HepG2 (cell line): Measurements from ENCODE around the gene TST. TPM values are rescaled to one million over a fixed set of nuclear protein-coding genes. Genes with fewer than 3 reads are reported as not detected.

Experiments
- ATF1 ChIP-seq: IDR thresholded peaks from 2 replicates; pipeline ENCODE4 v1.6.1; 2016; ENCODE audit warnings: mild to moderate bottlenecking, control low read depth
- BRCA1 ChIP-seq: sonication (generic); formaldehyde crosslinking; IDR thresholded peaks from 2 replicates; pipeline ENCODE4 v1.4.0; 2020; ENCODE audit warnings: missing genetic modification reagents
- CHCHD3 ChIP-seq: sonication (generic); formaldehyde crosslinking; IDR thresholded peaks from 2 replicates; pipeline ENCODE4 v1.8.0; 2022; ENCODE audit warnings: mild to moderate bottlenecking, missing genetic modification reagents, moderate library complexity
- FIP1L1 ChIP-seq: fragments of 200-400 bp; formaldehyde crosslinking; IDR thresholded peaks from 2 replicates; pipeline ENCODE4 v1.6.1; 2018; ENCODE audit warnings: low read depth, mild to moderate bottlenecking, low read length, moderate library complexity, borderline replicate concordance; ENCODE audit not compliant: insufficient read depth
- HOXA3 ChIP-seq: sonication (generic); formaldehyde crosslinking; IDR thresholded peaks from 2 replicates; pipeline ENCODE4 v1.5.0; 2020; ENCODE audit warnings: missing genetic modification reagents
- KLF15 ChIP-seq: sonication (generic); formaldehyde crosslinking; IDR thresholded peaks from 2 replicates; pipeline ENCODE4 v1.8.1; 2023; ENCODE audit warnings: borderline replicate concordance, mild to moderate bottlenecking, inconsistent platforms, missing genetic modification reagents, mixed read lengths
- PPARG ChIP-seq: conservative IDR thresholded peaks from 2 replicates; pipeline ENCODE4 v1.6.1; 2016; ENCODE audit warnings: missing biosample characterization, missing genetic modification reagents
- SETDB1 ChIP-seq: sonication (generic); formaldehyde crosslinking; IDR thresholded peaks from 2 replicates; pipeline ENCODE4 v1.5.1; 2020; ENCODE audit warnings: missing genetic modification reagents, mild to moderate bottlenecking, borderline replicate concordance
- SOX5 ChIP-seq: IDR thresholded peaks from 2 replicates; pipeline ENCODE4 v1.6.1; 2016; ENCODE audit warnings: borderline replicate concordance
- SP1 ChIP-seq, 2 experiments: fragments of 450-650 bp in 1 of 2; sonication (generic) in 1 of 2; formaldehyde crosslinking in 1 of 2; IDR thresholded peaks; 2 replicates each; pipeline versions ENCODE4 v1.4.0 to v1.6.1; 2016 to 2020; ENCODE audit warnings: missing genetic modification reagents in 1 of 2
- ZC3H13 ChIP-seq: sonication (generic); formaldehyde crosslinking; IDR thresholded peaks from 2 replicates; pipeline ENCODE4 v1.8.1; 2023; ENCODE audit warnings: mild to moderate bottlenecking, missing genetic modification reagents, moderate library complexity
- ZNF17 ChIP-seq: sonication (generic); formaldehyde crosslinking; IDR thresholded peaks from 2 replicates; pipeline ENCODE4 v1.5.0; 2020; ENCODE audit warnings: mild to moderate bottlenecking, missing genetic modification reagents
- ZNF432 ChIP-seq: sonication (generic); formaldehyde crosslinking; IDR thresholded peaks from 2 replicates; pipeline ENCODE4 v1.5.0; 2020; ENCODE audit warnings: missing genetic modification reagents, mild to moderate bottlenecking, borderline replicate concordance
- ZNF629 ChIP-seq: sonication (generic); formaldehyde crosslinking; conservative IDR thresholded peaks from 2 replicates; pipeline ENCODE4 v1.5.0; 2020; ENCODE audit warnings: missing genetic modification reagents
- ZNF816 ChIP-seq: sonication (generic); formaldehyde crosslinking; IDR thresholded peaks from 2 replicates; pipeline ENCODE4 v1.8.0; 2022; ENCODE audit warnings: missing genetic modification reagents, mild to moderate bottlenecking, borderline replicate concordance
- ZNF883 ChIP-seq: sonication (generic); formaldehyde crosslinking; IDR thresholded peaks from 2 replicates; pipeline ENCODE4 v1.5.1; 2020; ENCODE audit warnings: mild to moderate bottlenecking, missing genetic modification reagents; ENCODE audit errors: not compliant biosample characterization
- polyA plus RNA-seq, 8 experiments: library from polyadenylated mRNA; depleted of rRNA in 3 of 8; stranded (reverse) in 7 of 8; unstranded in 1 of 8; fragments of >200 nt; fragmentation: Illumina TruSeq in 4 of 8; extraction: Trizol in 4 of 8; gene quantifications; 2 replicates each; pipeline versions ENCODE4 v1.2.1 to v1.2.3, GENCODE V29; 2011 to 2016; ENCODE audit warnings: low read depth in 4 of 8, missing spikeins in 1 of 8, mixed read lengths in 1 of 8; ENCODE audit not compliant: insufficient read depth in 1 of 8
- total RNA-seq, 5 experiments: library from RNA; depleted of rRNA; stranded (reverse); fragments of >200 nt; fragmentation: Illumina TruSeq; extraction: Trizol; gene quantifications; 2 replicates each; pipeline ENCODE4 v1.2.3, GENCODE V29; 2016; ENCODE audit warnings: low read depth in 1 of 5
- TF ChIP-seq, protein P1 (sequence below): sonication (generic); formaldehyde crosslinking; IDR thresholded peaks from 2 replicates; pipeline ENCODE4 v1.4.0; 2020; ENCODE audit warnings: missing genetic modification reagents, borderline replicate concordance
- TF ChIP-seq, protein P2 (sequence below): IDR thresholded peaks from 2 replicates; pipeline ENCODE4 v1.6.1; 2018; ENCODE audit warnings: missing genetic modification reagents, mild to moderate bottlenecking, missing compliant biosample characterization
- TF ChIP-seq, protein P3 (sequence below): sonication (generic); formaldehyde crosslinking; IDR thresholded peaks from 2 replicates; pipeline ENCODE4 v1.4.0; 2020; ENCODE audit warnings: missing genetic modification reagents
- TF ChIP-seq, protein P4 (sequence below): sonication (generic); formaldehyde crosslinking; IDR thresholded peaks from 2 replicates; pipeline ENCODE4 v1.4.0; 2020; ENCODE audit warnings: mild to moderate bottlenecking, missing genetic modification reagents
- TF ChIP-seq, protein P5 (sequence below): sonication (generic); formaldehyde crosslinking; IDR thresholded peaks from 2 replicates; pipeline ENCODE4 v1.8.0; 2022; ENCODE audit warnings: missing genetic modification reagents, mild to moderate bottlenecking, borderline replicate concordance
- TF ChIP-seq, protein P6 (sequence below): sonication (generic); formaldehyde crosslinking; IDR thresholded peaks from 2 replicates; pipeline ENCODE4 v1.4.0; 2020; ENCODE audit warnings: missing genetic modification reagents

The TST gene
- total and polyA plus RNA-seq, 2 of the 13 experiments (the other 11 are each of a cell fraction or from before 2014, with no cell fraction given) = 44.6 to 63.6 TPM

DNA sequence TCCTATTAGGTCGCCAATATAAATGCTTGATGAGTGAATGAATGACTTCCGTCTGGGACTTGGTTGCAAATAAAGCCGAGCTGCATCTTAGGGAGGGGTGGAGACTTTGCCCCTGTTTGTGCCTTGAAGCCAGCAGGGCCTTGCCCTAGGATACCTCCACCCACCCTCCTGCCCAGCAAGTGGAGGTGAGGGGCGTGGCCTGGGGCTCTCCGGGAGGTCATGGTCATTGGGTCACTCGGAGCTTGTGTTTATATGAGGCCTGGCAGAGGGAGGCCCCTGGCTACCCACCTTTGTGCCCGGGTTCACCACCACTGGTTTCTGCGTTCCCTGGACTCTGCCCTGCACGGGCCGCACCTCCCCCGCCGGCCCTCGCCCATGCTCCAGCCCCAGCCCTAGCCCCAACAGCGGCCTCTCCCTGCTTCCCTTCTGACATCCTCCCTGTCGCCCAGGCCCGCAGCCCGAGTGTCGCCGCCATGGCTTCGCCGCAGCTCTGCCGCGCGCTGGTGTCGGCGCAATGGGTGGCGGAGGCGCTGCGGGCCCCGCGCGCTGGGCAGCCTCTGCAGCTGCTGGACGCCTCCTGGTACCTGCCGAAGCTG is 4.6 kb upstream of the TST start (continued):
- TF ChIP-seq, protein P1, sequence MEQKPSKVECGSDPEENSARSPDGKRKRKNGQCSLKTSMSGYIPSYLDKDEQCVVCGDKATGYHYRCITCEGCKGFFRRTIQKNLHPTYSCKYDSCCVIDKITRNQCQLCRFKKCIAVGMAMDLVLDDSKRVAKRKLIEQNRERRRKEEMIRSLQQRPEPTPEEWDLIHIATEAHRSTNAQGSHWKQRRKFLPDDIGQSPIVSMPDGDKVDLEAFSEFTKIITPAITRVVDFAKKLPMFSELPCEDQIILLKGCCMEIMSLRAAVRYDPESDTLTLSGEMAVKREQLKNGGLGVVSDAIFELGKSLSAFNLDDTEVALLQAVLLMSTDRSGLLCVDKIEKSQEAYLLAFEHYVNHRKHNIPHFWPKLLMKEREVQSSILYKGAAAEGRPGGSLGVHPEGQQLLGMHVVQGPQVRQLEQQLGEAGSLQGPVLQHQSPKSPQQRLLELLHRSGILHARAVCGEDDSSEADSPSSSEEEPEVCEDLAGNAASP (CRISPR knock-in tag) = peak; percentile 77; the same call in 1 of the 2 replicates
- TF ChIP-seq KLF15 (no peak), HOXA3 (CRISPR knock-in tag) (peak; percentile 92), BRCA1 (CRISPR knock-in tag) (no peak), SOX5 (CRISPR knock-in tag) (peak; percentile 48; the same call in 1 of the 2 replicates), FIP1L1 (no peak), ZNF17 (CRISPR knock-in tag) (no peak), SP1 (IDR thresholded peaks at IDR 0.05) (no peak), SP1 (CRISPR knock-in tag; IDR thresholded peaks at IDR 0.05) (peak; percentile 54; the same call in 1 of the 2 replicates), ZNF883 (CRISPR knock-in tag) (no peak), ZNF629 (CRISPR knock-in tag) (peak; percentile 82), CHCHD3 (no peak), ATF1 (no peak), ZNF816 (no peak), SETDB1 (CRISPR knock-in tag) (no peak), ZNF432 (CRISPR knock-in tag) (no peak), ZC3H13 (CRISPR knock-in tag) (0 out of 2 replicates have a peak, but pooled peaks have one; percentile 67), PPARG (CRISPR knock-in tag) (peak; percentile 78; the same call in 1 of the 2 replicates)
- TF ChIP-seq, protein P2, sequence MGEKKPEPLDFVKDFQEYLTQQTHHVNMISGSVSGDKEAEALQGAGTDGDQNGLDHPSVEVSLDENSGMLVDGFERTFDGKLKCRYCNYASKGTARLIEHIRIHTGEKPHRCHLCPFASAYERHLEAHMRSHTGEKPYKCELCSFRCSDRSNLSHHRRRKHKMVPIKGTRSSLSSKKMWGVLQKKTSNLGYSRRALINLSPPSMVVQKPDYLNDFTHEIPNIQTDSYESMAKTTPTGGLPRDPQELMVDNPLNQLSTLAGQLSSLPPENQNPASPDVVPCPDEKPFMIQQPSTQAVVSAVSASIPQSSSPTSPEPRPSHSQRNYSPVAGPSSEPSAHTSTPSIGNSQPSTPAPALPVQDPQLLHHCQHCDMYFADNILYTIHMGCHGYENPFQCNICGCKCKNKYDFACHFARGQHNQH (CRISPR knock-in tag) = peak; percentile 27; the same call in 1 of the 2 replicates
- TF ChIP-seq, protein P3, sequence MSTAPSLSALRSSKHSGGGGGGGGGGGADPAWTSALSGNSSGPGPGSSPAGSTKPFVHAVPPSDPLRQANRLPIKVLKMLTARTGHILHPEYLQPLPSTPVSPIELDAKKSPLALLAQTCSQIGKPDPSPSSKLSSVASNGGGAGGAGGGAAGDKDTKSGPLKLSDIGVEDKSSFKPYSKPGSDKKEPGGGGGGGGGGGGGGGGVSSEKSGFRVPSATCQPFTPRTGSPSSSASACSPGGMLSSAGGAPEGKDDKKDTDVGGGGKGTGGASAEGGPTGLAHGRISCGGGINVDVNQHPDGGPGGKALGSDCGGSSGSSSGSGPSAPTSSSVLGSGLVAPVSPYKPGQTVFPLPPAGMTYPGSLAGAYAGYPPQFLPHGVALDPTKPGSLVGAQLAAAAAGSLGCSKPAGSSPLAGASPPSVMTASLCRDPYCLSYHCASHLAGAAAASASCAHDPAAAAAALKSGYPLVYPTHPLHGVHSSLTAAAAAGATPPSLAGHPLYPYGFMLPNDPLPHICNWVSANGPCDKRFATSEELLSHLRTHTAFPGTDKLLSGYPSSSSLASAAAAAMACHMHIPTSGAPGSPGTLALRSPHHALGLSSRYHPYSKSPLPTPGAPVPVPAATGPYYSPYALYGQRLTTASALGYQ (CRISPR knock-in tag) = peak; percentile 62; the same call in 1 of the 2 replicates
- TF ChIP-seq, protein P4, sequence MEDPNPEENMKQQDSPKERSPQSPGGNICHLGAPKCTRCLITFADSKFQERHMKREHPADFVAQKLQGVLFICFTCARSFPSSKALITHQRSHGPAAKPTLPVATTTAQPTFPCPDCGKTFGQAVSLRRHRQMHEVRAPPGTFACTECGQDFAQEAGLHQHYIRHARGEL (CRISPR knock-in tag) = 0 out of 2 replicates have a peak, but pooled peaks have one; percentile 9
- TF ChIP-seq, protein P5, sequence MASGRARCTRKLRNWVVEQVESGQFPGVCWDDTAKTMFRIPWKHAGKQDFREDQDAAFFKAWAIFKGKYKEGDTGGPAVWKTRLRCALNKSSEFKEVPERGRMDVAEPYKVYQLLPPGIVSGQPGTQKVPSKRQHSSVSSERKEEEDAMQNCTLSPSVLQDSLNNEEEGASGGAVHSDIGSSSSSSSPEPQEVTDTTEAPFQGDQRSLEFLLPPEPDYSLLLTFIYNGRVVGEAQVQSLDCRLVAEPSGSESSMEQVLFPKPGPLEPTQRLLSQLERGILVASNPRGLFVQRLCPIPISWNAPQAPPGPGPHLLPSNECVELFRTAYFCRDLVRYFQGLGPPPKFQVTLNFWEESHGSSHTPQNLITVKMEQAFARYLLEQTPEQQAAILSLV (CRISPR knock-in tag) = no peak
- TF ChIP-seq, protein P6, sequence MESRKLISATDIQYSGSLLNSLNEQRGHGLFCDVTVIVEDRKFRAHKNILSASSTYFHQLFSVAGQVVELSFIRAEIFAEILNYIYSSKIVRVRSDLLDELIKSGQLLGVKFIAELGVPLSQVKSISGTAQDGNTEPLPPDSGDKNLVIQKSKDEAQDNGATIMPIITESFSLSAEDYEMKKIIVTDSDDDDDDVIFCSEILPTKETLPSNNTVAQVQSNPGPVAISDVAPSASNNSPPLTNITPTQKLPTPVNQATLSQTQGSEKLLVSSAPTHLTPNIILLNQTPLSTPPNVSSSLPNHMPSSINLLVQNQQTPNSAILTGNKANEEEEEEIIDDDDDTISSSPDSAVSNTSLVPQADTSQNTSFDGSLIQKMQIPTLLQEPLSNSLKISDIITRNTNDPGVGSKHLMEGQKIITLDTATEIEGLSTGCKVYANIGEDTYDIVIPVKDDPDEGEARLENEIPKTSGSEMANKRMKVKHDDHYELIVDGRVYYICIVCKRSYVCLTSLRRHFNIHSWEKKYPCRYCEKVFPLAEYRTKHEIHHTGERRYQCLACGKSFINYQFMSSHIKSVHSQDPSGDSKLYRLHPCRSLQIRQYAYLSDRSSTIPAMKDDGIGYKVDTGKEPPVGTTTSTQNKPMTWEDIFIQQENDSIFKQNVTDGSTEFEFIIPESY (CRISPR knock-in tag) = peak; percentile 51
